MM.1S (cell line): Measurements from ENCODE around the gene LIMCH1.

Source experiments
- EZH2phosphoT487 ChIP-seq: fragments of 300-600 bp; sonication (generic); IDR thresholded peaks from 2 replicates; pipeline ENCODE4 v1.6.1; 2018; ENCODE audit warnings: antibody characterized with exemption, low read length
- TF ChIP-seq, protein P1 (sequence below): fragments of 300-600 bp; sonication (generic); IDR thresholded peaks from 2 replicates; pipeline ENCODE4 v1.5.1; 2016; ENCODE audit warnings: antibody characterized with exemption, low read length, mixed read lengths

DNA sequence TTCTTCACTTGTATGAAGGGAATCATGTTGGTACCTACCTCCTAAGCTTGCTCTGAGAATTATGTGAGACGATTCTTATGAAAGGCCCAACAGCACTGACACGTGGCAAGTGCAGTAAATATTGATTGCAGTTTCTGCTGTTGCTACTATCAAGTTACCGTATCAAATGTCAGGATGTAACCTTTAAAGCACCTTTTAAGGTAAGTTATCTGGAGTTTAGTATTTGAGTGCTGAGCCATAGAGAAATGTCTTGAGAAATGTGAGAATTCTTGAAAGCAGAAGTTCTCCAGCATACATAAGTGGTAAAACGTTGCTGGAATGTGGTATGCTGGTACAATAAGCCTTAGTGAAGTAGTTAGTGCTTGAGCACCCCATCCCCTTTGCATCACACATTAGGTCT lies 120.2 kb downstream of the LIMCH1 start:
- TF ChIP-seq, protein P1, sequence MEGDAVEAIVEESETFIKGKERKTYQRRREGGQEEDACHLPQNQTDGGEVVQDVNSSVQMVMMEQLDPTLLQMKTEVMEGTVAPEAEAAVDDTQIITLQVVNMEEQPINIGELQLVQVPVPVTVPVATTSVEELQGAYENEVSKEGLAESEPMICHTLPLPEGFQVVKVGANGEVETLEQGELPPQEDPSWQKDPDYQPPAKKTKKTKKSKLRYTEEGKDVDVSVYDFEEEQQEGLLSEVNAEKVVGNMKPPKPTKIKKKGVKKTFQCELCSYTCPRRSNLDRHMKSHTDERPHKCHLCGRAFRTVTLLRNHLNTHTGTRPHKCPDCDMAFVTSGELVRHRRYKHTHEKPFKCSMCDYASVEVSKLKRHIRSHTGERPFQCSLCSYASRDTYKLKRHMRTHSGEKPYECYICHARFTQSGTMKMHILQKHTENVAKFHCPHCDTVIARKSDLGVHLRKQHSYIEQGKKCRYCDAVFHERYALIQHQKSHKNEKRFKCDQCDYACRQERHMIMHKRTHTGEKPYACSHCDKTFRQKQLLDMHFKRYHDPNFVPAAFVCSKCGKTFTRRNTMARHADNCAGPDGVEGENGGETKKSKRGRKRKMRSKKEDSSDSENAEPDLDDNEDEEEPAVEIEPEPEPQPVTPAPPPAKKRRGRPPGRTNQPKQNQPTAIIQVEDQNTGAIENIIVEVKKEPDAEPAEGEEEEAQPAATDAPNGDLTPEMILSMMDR: no peak
- no peak for TF ChIP-seq EZH2phosphoT487
